AG04449 (cell line): ENCODE results near the gene RAPGEF2.

Source experiments
- CTCF ChIA-PET: fragments of 350-600 bp; formaldehyde crosslinking; extraction: SDS; loops from one replicate; lab custom pipeline; 2021; ENCODE audit warnings: antibody characterized with exemption; lab: Yijun Ruan, JAX
- POLR2A ChIA-PET: fragments of 400-600, 350-600 bp; formaldehyde crosslinking; extraction: SDS; loops from one replicate; lab custom pipeline; 2020; ENCODE audit warnings: antibody characterized with exemption, inconsistent platforms; lab: Yijun Ruan, JAX
- DNase-seq: peaks from one replicate; pipeline ENCODE4 v3.0.0-alpha.2; 2010; ENCODE audit warnings: low read depth, low spot score
- H3K4me3 ChIP-seq: 2 replicates; pipeline ENCODE4 v1.5.1; 2011; ENCODE audit warnings: low read depth, mild to moderate bottlenecking, control low read depth, low read length
- TF ChIP-seq, protein P1 (sequence below): IDR thresholded peaks from one replicate; pipeline ENCODE4 v1.5.1; 2011; ENCODE audit warnings: mild to moderate bottlenecking, moderate library complexity, low read length, control low read depth, inconsistent platforms; ENCODE audit not compliant: insufficient read depth; ENCODE audit errors: missing control alignments

RAPGEF2 gene

DNA sequence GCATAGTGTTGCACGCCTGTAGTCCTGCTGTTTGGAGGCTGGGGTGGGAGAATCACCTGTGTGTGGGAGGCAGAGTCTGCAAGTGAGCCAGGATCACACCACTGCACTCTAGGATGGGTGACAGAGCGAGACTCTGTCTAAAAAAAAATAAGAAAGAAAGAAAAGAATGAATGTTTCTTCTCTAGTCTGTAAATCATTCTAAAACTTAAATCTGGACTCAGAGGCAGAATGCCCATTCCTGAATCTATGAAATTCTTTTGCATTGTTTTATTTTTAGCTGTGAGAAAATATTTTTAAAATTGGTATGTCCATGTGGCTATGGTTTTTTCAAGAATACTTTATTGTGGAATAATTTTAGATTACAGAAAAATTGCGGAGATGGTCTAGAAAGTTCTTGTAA is 49.3 kb downstream of the RAPGEF2 start:
- no peak overlapping the region for H3K4me3 ChIP-seq
- CTCF ChIA-PET, result no interaction called here
- POLR2A ChIA-PET, result no interaction called here
- TF ChIP-seq, protein P1, sequence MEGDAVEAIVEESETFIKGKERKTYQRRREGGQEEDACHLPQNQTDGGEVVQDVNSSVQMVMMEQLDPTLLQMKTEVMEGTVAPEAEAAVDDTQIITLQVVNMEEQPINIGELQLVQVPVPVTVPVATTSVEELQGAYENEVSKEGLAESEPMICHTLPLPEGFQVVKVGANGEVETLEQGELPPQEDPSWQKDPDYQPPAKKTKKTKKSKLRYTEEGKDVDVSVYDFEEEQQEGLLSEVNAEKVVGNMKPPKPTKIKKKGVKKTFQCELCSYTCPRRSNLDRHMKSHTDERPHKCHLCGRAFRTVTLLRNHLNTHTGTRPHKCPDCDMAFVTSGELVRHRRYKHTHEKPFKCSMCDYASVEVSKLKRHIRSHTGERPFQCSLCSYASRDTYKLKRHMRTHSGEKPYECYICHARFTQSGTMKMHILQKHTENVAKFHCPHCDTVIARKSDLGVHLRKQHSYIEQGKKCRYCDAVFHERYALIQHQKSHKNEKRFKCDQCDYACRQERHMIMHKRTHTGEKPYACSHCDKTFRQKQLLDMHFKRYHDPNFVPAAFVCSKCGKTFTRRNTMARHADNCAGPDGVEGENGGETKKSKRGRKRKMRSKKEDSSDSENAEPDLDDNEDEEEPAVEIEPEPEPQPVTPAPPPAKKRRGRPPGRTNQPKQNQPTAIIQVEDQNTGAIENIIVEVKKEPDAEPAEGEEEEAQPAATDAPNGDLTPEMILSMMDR, result no peak
- no peak for DNase-seq

DNA sequence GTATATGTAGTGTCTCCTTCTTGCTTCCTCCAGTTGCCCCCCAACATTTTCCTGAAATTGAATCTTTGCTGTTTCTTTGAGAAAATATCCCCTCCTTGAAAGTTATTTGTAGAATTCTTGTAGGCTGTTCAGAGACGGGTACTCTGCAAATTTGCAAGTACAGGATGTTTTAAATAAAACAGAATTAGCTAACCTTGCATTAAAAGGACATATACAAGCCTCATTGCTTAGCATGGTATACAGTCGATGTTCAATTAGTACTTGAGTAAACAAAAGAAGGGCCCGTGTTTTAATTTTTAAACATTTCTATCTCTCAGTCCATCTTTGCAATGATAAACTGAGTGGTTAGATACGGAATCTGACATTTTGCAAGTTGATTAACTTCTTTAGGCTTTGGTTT is 50.8 kb downstream of the RAPGEF2 start:
- CTCF ChIA-PET, result no interaction called here
- no peak overlapping the region for H3K4me3 ChIP-seq
- TF ChIP-seq, protein P1, result no peak
- no peak for DNase-seq
- POLR2A ChIA-PET, result no interaction called here

DNA sequence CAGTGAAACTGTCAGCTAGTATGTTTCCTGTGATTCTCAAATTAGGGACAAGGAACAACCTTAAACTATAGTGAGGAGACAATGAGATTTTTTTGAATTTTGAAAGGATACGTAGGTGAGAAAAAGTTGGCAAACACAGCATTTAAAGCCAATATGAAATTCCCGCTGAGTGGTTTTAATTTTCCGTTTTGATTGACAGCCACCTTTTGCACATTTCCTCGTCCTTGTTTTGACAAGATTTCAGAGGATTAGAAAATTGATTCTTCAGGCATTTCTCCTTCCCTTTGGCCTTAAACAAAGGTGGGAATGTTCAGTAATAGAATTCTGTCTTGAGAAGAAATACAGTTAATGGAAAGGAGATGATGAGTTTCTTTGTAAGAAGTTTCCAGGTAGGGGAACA is 52.2 kb downstream of the RAPGEF2 start:
- ChIA-PET CTCF (interaction anchor here (1.0 to 1.3 kb wide), 2 partner anchors 9 to 11 kb away, joined by 3 read pairs; no protein-coding TSS in a partner anchor), POLR2A (no interaction called here)
- TF ChIP-seq, protein P1, result no peak
- no peak overlapping the region for H3K4me3 ChIP-seq
- DNase-seq, result no peak

DNA sequence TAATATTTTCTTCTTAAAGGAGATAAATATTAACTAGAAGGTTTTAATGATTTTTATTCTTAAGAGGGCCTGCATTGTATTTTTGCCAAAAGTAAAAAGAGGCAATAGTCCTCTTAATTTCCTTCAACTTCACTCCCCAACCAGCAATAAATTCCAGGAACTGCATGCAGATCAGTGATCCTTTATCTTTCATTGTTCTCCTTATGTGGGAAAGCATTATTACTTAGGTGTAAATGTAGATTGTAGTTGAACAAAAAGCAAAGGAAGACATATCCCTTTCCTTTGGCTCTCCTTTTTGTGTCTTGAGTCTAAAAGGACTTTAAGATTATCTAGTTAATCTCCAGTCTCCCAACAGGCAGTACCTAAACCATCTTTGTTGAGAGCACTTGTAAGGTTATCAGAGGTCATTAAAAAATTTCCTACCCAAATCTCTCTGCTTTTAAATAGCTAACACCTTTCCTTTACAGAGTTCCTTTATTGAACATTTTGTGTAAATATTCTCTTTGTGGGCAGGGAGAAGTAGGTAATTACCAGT is 55.3 kb downstream of the RAPGEF2 start:
- DNase-seq, result no peak

DNA sequence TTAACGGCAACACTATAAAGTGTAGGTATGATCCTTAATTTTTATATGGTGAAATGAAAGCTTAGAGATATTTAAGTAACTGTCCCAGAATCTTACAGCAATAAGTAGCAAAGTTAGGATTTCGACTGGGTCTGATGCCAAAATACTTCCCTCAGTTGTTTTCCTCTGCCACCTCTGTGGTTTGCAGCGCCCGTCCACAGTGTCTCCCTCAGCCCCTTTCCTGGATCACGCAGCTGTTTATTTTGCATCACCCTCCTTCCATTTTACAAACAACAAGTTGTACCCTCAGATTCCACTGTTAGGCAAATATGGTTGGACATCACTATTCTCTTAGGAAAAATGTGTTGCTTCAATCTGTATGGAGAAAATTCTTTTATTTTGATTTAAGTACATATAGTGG is 56.1 kb downstream of the RAPGEF2 start:
- DNase-seq, result no peak
- CTCF ChIA-PET, result interaction anchor here (0.7 to 0.8 kb wide), 2 partner anchors 302 to 315 kb away, joined by 3 read pairs; no protein-coding TSS in a partner anchor
- POLR2A ChIA-PET, result no interaction called here
- TF ChIP-seq, protein P1, result no peak
- H3K4me3 ChIP-seq, result no peak overlapping the region

More for the DNA sequence above, 55.3 kb downstream of the RAPGEF2 start:
- no peak overlapping the region for H3K4me3 ChIP-seq
- TF ChIP-seq, protein P1, result no peak
- ChIA-PET CTCF (interaction anchor here (0.7 kb wide), 1 partner anchor 314 kb away, joined by 3 read pairs; no protein-coding TSS in a partner anchor), POLR2A (no interaction called here)

DNA sequence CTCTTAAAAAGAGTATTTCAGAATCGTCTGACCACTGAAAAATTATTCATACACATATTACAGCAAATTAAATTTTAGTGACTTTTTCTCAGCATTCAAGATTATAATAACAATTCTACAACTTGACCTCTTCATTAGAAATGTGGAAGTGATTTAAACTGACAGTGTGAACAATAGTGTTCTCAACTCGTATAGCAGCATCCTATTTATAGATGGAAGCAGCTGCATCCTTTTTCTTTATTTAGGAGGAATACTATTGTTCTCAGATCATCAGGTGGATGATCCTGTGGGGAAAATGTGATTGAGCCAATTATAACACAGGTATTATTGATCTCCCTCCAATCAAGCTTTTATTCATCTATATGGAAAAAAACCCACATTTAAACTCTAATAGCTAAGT is 56.7 kb downstream of the RAPGEF2 start:
- no peak overlapping the region for H3K4me3 ChIP-seq
- POLR2A ChIA-PET, result no interaction called here
- CTCF ChIA-PET, result interaction anchor here (0.8 to 1.2 kb wide), 4 partner anchors 13 to 429 kb away, joined by 3 to 5 read pairs (median 4); no protein-coding TSS in a partner anchor
- DNase-seq, result no peak
- TF ChIP-seq, protein P1, result no peak
